Tibial artery (tissue), 4 donors: ENCODE results near the gene EGFLAM.

Experiments
- DNase-seq, 2 donors: peaks; one replicate each; pipeline ENCODE4 v3.0.0-alpha.2; 2019
- H3K27ac ChIP-seq, 2 donors: fragments of 200-600 bp; sonication (generic) in 1 of 2; 1 replicate in 1 of 2; 2 replicates in 1 of 2; pipeline ENCODE4 v1.5.1; 2018 to 2019; ENCODE audit warnings: mild to moderate bottlenecking in 1 of 2
- H3K27me3 ChIP-seq, 2 donors: fragments of 200-600 bp; sonication (generic) in 1 of 2; one replicate each; pipeline versions ENCODE4 v1.5.1 to v1.6.0; 2016 to 2019
- H3K36me3 ChIP-seq, 3 donors: fragments of 200-600 bp; sonication (generic) in 2 of 3; one replicate each; pipeline ENCODE4 v1.5.1; 2016 to 2019; ENCODE audit warnings: mild to moderate bottlenecking in 2 of 3
- H3K4me1 ChIP-seq, 4 donors: fragments of 200-600 bp; sonication (generic) in 2 of 4; 1 replicate in 3 of 4; 2 replicates in 1 of 4; pipeline ENCODE4 v1.5.1; 2016 to 2019
- H3K4me3 ChIP-seq, 2 donors: fragments of 200-600 bp; sonication (generic) in 1 of 2; 1 replicate in 1 of 2; 2 replicates in 1 of 2; pipeline ENCODE4 v1.5.1; 2018 to 2019; ENCODE audit warnings: mild to moderate bottlenecking in 2 of 2
- H3K9me3 ChIP-seq, 3 donors: fragments of 200-600 bp; sonication (generic) in 1 of 3; one replicate each; pipeline ENCODE4 v1.5.1; 2016 to 2019
- intact Hi-C: fragments of 100-400 bp; cut with DNase I; formaldehyde crosslinking; loops from one replicate; pipeline ENCODE4 v1.15.0; 2023; ENCODE audit warnings: low total_unique reads
- TF ChIP-seq, protein P1 (sequence below), 2 experiments: fragments of 200-600 bp in 1 of 2; fragments of 450-650 bp in 1 of 2; IDR thresholded peaks; one replicate each; pipeline ENCODE4 v1.5.1; 2017 to 2019; ENCODE audit warnings: antibody characterized with exemption in 2 of 2, mild to moderate bottlenecking in 1 of 2, moderate library complexity in 1 of 2

The EGFLAM gene

GRCh38 chr5:38258319-38259061 lies at the start of gene EGFLAM:
EGFLAM (plus strand) TSS chr5:38258559; CDS start chr5:38258755, 196 bp downstream.
- no peak within 1 kb of the TSS for H3K27ac ChIP-seq
- H3K4me1 ChIP-seq, result peaks cover 0 to 21% (median 18%) of the 10 kb centered on the region in 4 donors
- H3K27me3 ChIP-seq, result peaks cover 0 to 42% of the 10 kb centered on the region in 2 donors
- H3K36me3 ChIP-seq, result no peaks in the 10 kb centered on the region
- intact Hi-C loops, result no loop called here
- DNase-seq, result no peak
- TF ChIP-seq, protein P1, sequence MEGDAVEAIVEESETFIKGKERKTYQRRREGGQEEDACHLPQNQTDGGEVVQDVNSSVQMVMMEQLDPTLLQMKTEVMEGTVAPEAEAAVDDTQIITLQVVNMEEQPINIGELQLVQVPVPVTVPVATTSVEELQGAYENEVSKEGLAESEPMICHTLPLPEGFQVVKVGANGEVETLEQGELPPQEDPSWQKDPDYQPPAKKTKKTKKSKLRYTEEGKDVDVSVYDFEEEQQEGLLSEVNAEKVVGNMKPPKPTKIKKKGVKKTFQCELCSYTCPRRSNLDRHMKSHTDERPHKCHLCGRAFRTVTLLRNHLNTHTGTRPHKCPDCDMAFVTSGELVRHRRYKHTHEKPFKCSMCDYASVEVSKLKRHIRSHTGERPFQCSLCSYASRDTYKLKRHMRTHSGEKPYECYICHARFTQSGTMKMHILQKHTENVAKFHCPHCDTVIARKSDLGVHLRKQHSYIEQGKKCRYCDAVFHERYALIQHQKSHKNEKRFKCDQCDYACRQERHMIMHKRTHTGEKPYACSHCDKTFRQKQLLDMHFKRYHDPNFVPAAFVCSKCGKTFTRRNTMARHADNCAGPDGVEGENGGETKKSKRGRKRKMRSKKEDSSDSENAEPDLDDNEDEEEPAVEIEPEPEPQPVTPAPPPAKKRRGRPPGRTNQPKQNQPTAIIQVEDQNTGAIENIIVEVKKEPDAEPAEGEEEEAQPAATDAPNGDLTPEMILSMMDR (IDR thresholded peaks at IDR 0.05), result no peak
- peak within 1 kb of the TSS; percentile 41 to 55 for H3K4me3 ChIP-seq
- H3K9me3 ChIP-seq, result no peaks in the 10 kb centered on the region

GRCh38 chr5:38208782-38209378 lies 49.5 kb upstream of the EGFLAM start:
- intact Hi-C loops, result no loop called here
- DNase-seq, result no peak

GRCh38 chr5:38210676-38211353 lies 47.5 kb upstream of the EGFLAM start:
- Histone ChIP-seq H3K4me3 (no peak overlapping the region), H3K27ac (no peak overlapping the region), H3K27me3 (no peaks in the 10 kb centered on the region), H3K9me3 (no peaks in the 10 kb centered on the region), H3K4me1 (no peaks in the 10 kb centered on the region), H3K36me3 (no peaks in the 10 kb centered on the region)
- intact Hi-C loops, result no loop called here
- DNase-seq, result no peak
- TF ChIP-seq, protein P1 (IDR thresholded peaks at IDR 0.05), result no peak

More at GRCh38 chr5:38208782-38209378, 49.5 kb upstream of the EGFLAM start:
- Histone ChIP-seq H3K4me3 (no peak overlapping the region), H3K27ac (no peak overlapping the region), H3K36me3 (no peaks in the 10 kb centered on the region), H3K27me3 (no peaks in the 10 kb centered on the region), H3K4me1 (no peaks in the 10 kb centered on the region), H3K9me3 (no peaks in the 10 kb centered on the region)
- TF ChIP-seq, protein P1 (IDR thresholded peaks at IDR 0.05), result no peak

DNA sequence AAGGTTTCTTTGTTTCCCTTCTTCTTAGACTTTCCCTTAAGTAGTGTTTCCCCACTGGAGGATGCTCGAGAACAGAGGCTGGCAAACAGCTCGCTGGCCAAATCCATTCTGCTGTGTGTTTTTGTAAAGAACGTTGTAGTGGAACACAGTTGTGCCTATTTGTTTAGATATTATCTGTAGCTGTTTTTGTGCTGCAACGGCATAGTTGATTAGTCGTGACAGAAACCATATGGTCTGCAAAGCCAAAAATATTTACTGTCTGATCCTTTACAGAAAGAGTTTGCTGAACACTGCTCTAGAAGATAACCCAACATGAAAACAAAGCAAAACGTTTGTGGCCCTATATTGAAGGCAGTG lies 47.0 kb upstream of the EGFLAM start:
- Histone ChIP-seq H3K27me3 (no peaks in the 10 kb centered on the region), H3K4me1 (no peaks in the 10 kb centered on the region), H3K36me3 (no peaks in the 10 kb centered on the region), H3K9me3 (no peaks in the 10 kb centered on the region), H3K27ac (no peak overlapping the region), H3K4me3 (no peak overlapping the region)
- no peak for DNase-seq
- intact Hi-C loops, result no loop called here
- TF ChIP-seq, protein P1 (IDR thresholded peaks at IDR 0.05), result no peak

GRCh38 chr5:38212307-38212706 lies 46.1 kb upstream of the EGFLAM start:
- H3K4me3 ChIP-seq, result no peak overlapping the region
- TF ChIP-seq, protein P1 (IDR thresholded peaks at IDR 0.05), result no peak
- no peak for DNase-seq

More at GRCh38 chr5:38212307-38212706, 46.1 kb upstream of the EGFLAM start:
- intact Hi-C loops, result no loop called here
- H3K27ac ChIP-seq, result no peak overlapping the region
- H3K9me3 ChIP-seq, result no peaks in the 10 kb centered on the region
- no peaks in the 10 kb centered on the region for H3K4me1 ChIP-seq
- no peaks in the 10 kb centered on the region for H3K36me3 ChIP-seq
- H3K27me3 ChIP-seq, result no peaks in the 10 kb centered on the region
